Measurements from ENCODE around the gene GRK2. TPM values are rescaled to one million over a fixed set of nuclear protein-coding genes. Genes with fewer than 3 reads are reported as not detected.

The GRK2 gene
- total RNA-seq, 1 experiment from 2014 or later: 92.6 TPM

DNA sequence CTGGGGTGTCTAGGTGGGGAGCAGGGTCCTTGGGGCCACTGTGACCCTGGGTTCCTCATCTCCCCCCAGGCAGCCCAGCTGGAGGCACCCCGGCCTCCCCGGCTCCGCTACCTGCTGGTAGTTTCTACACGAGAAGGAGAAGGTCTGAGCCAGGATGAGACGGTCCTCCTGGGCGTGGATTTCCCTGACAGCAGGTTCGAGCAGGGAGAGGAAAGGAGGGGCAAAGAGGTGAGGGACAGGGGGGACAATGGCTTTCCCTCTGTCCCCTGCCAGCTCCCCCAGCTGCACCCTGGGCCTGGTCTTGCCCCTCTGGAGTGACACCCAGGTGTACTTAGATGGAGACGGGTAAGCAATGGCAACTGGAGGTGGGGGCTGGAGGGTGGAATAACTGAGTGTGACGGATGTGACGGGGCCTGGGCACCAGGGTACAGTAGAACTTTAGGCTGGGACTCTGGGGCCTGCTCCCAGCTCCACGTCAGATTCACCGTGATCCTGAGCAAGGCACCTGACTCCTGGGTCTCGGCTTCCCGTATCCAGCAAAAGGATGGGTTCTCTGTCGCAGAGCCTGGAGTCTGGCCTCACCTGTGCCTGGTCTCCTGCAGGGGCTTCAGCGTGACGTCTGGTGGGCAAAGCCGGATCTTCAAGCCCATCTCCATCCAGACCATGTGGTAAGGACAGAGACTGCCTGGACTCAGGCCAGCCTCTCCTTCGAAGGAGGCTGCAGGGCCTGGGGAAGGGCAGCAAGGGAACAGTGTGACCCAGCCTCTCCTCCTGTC, 40.7 kb downstream of the GRK2 start:
- no peak overlapping the region for H3K4me3 ChIP-seq (ENCODE audit: low read depth, low read length, poor library complexity, severe bottlenecking)
- no peak for TF ChIP-seq EZH2 (IDR thresholded peaks at IDR 0.05; ENCODE audit: borderline replicate concordance, low read depth, low read length, poor library complexity, severe bottlenecking)
- TF ChIP-seq, protein P1, sequence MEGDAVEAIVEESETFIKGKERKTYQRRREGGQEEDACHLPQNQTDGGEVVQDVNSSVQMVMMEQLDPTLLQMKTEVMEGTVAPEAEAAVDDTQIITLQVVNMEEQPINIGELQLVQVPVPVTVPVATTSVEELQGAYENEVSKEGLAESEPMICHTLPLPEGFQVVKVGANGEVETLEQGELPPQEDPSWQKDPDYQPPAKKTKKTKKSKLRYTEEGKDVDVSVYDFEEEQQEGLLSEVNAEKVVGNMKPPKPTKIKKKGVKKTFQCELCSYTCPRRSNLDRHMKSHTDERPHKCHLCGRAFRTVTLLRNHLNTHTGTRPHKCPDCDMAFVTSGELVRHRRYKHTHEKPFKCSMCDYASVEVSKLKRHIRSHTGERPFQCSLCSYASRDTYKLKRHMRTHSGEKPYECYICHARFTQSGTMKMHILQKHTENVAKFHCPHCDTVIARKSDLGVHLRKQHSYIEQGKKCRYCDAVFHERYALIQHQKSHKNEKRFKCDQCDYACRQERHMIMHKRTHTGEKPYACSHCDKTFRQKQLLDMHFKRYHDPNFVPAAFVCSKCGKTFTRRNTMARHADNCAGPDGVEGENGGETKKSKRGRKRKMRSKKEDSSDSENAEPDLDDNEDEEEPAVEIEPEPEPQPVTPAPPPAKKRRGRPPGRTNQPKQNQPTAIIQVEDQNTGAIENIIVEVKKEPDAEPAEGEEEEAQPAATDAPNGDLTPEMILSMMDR (conservative IDR thresholded peaks at IDR 0.05; ENCODE audit: low read depth, low read length): no peak
- intact Hi-C loops (cut with micrococcal nuclease; ENCODE audit: unreplicated experiment): no loop called here
- peaks cover 7% of the 10 kb centered on the region for H3K36me3 ChIP-seq (ENCODE audit: insufficient read depth, low read length, poor library complexity, severe bottlenecking)
- H3K27me3 ChIP-seq (replicated peaks; ENCODE audit: insufficient read depth, low read depth, low read length, poor library complexity): no peaks in the 10 kb centered on the region
- ChIA-PET POLR2A (ENCODE audit: low non-redundant PET) (interaction anchor here (0.7 kb wide), 1 partner anchor 41 kb away, joined by 6 read pairs; the partner anchor contains the start of gene GRK2), CTCF (no interaction called here)
- DNase-seq (ENCODE audit: low spot score): no peak
- no TSS peak for BruUV-seq (replicated peaks)
- peaks cover 10% of the 10 kb centered on the region for H3K4me1 ChIP-seq (ENCODE audit: insufficient read depth, low read length, poor library complexity, severe bottlenecking)
- H3K27ac ChIP-seq (ENCODE audit: low read depth, low read length, poor library complexity, severe bottlenecking): no peak overlapping the region
- no peaks in the 10 kb centered on the region for H3K9me3 ChIP-seq (ENCODE audit: low read depth, low read length, poor library complexity, severe bottlenecking)

DNA sequence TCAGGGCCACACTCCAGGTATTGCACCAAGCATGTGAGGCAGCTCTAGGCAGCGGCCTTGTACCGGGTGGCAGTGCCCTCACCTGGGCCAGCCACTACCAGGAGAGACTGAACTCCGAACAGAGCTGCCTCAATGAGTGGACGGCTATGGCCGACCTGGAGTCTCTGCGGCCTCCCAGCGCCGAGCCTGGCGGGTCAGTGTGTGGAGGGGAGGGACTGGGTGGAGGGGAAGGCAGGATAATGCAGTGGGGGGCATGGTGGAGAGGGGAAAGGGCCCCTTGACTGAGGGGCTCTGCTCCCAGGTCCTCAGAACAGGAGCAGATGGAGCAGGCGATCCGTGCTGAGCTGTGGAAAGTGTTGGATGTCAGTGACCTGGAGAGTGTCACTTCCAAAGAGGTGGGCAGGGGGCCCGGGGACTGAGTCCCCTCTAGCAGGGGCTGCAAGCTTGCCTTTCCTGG, 41.3 kb downstream of the GRK2 start:
- intact Hi-C loops (cut with micrococcal nuclease; ENCODE audit: unreplicated experiment): no loop called here
- BruUV-seq (replicated peaks): no TSS peak
- CTCF ChIA-PET: no interaction called here
- Histone ChIP-seq H3K36me3 (ENCODE audit: insufficient read depth, low read length, poor library complexity, severe bottlenecking) (peaks cover 1% of the 10 kb centered on the region), H3K4me1 (ENCODE audit: insufficient read depth, low read length, poor library complexity, severe bottlenecking) (peaks cover 6% of the 10 kb centered on the region), H3K4me3 (ENCODE audit: low read depth, low read length, poor library complexity, severe bottlenecking) (no peak overlapping the region), H3K27ac (ENCODE audit: low read depth, low read length, poor library complexity, severe bottlenecking) (no peak overlapping the region), H3K27me3 (replicated peaks; ENCODE audit: insufficient read depth, low read depth, low read length, poor library complexity) (no peaks in the 10 kb centered on the region), H3K9me3 (ENCODE audit: low read depth, low read length, poor library complexity, severe bottlenecking) (no peaks in the 10 kb centered on the region)
- DNase-seq (ENCODE audit: low spot score): no peak
- POLR2A ChIA-PET (ENCODE audit: low non-redundant PET): no interaction called here
- TF ChIP-seq, protein P1 (conservative IDR thresholded peaks at IDR 0.05; ENCODE audit: low read depth, low read length): no peak
- no peak for TF ChIP-seq EZH2 (IDR thresholded peaks at IDR 0.05; ENCODE audit: borderline replicate concordance, low read depth, low read length, poor library complexity, severe bottlenecking)

DNA sequence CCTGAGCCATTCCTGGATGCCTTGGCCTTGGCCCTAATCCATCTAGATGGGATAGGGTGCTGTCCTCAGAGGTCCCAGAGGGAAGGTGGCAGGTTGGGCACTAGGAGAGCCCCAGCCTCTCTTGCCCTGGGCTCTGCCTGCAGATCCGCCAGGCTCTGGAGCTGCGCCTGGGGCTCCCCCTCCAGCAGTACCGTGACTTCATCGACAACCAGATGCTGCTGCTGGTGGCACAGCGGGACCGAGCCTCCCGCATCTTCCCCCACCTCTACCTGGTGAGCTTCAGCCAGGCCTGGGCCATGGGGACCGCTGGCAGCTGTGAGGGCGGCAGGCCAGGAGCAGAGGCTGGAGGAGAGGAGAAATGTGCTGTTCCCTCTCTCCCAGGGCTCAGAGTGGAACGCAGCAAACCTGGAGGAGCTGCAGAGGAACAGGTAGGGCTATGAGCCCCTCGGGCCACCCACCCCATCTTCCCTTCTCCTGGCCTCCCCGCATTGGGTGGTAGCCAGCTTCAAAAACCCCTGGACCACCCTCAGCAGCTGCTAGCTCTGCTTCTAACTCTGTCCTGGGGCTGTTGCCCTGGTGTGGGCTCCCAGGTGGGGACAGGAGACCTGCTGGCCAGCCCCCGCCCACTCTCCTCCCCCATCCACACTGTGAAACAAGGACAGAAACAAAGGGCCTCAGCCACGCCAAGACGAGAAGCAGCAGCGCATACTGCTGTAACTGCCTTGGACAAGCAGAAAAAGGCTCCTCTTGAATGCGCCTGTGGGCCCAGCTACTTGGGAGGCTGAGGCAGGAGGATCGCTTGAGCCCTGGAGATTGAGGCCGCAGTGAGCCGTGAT, 42.0 kb downstream of the GRK2 start:
- BruUV-seq (replicated peaks): no TSS peak
- TF ChIP-seq, protein P1 (conservative IDR thresholded peaks at IDR 0.05; ENCODE audit: low read depth, low read length): no peak
- no peak for TF ChIP-seq EZH2 (IDR thresholded peaks at IDR 0.05; ENCODE audit: borderline replicate concordance, low read depth, low read length, poor library complexity, severe bottlenecking)
- no peaks in the 10 kb centered on the region for H3K9me3 ChIP-seq (ENCODE audit: low read depth, low read length, poor library complexity, severe bottlenecking)
- DNase-seq (ENCODE audit: low spot score): no peak
- no peak overlapping the region for H3K4me3 ChIP-seq (ENCODE audit: low read depth, low read length, poor library complexity, severe bottlenecking)
- no peaks in the 10 kb centered on the region for H3K27me3 ChIP-seq (replicated peaks; ENCODE audit: insufficient read depth, low read depth, low read length, poor library complexity)
- H3K36me3 ChIP-seq (ENCODE audit: insufficient read depth, low read length, poor library complexity, severe bottlenecking): no peaks in the 10 kb centered on the region
- ChIA-PET CTCF (interaction anchor here (0.5 kb wide), 1 partner anchor 31 kb away, joined by 3 read pairs; no protein-coding TSS in a partner anchor), POLR2A (ENCODE audit: low non-redundant PET) (no interaction called here)
- intact Hi-C loops (cut with micrococcal nuclease; ENCODE audit: unreplicated experiment): no loop called here
- H3K27ac ChIP-seq (ENCODE audit: low read depth, low read length, poor library complexity, severe bottlenecking): no peak overlapping the region
- H3K4me1 ChIP-seq (ENCODE audit: insufficient read depth, low read length, poor library complexity, severe bottlenecking): no peaks in the 10 kb centered on the region

All from A673 (cell line).